Trophoblast cell (in vitro differentiated cells and primary cell): Measurements from ENCODE around the gene GTF2IRD2.
"Not testable (repeated sequence)": the region's sequence is repeated elsewhere in the genome, so short reads cannot be mapped to it uniquely, and the experiment has no call there.

ENCODE experiments used
- DNase-seq, 2 donors: peaks; one replicate each; pipeline ENCODE4 v3.0.0-alpha.2; 2016
- H2AFZ ChIP-seq: 2 replicates; pipeline ENCODE4 v1.6.1; 2013; ENCODE audit warnings: low read length, moderate library complexity, mild to moderate bottlenecking; ENCODE audit not compliant: insufficient read depth, poor library complexity
- H2AK5ac ChIP-seq: 2 replicates; pipeline ENCODE4 v1.6.1; 2013; ENCODE audit warnings: mild to moderate bottlenecking, low read length
- H2BK120ac ChIP-seq: 2 replicates; pipeline ENCODE4 v1.6.1; 2013; ENCODE audit warnings: low read length, mild to moderate bottlenecking, moderate library complexity; ENCODE audit not compliant: insufficient read depth, poor library complexity
- H2BK12ac ChIP-seq: 2 replicates; pipeline ENCODE4 v1.6.1; 2013; ENCODE audit warnings: mild to moderate bottlenecking, low read length, moderate library complexity
- H2BK5ac ChIP-seq: 2 replicates; pipeline ENCODE4 v1.6.1; 2013; ENCODE audit warnings: low read length, low read depth, moderate library complexity, mild to moderate bottlenecking; ENCODE audit not compliant: poor library complexity
- H3K14ac ChIP-seq: 2 replicates; pipeline ENCODE4 v1.6.1; 2013; ENCODE audit warnings: mild to moderate bottlenecking, low read length
- H3K18ac ChIP-seq: 2 replicates; pipeline ENCODE4 v1.6.1; 2013; ENCODE audit warnings: mild to moderate bottlenecking, low read length
- H3K23ac ChIP-seq: 2 replicates; pipeline ENCODE4 v1.6.1; 2013; ENCODE audit warnings: low read length
- H3K27ac ChIP-seq: 2 replicates; pipeline ENCODE4 v1.5.1; 2013; ENCODE audit warnings: low read depth, mild to moderate bottlenecking, inconsistent platforms, low read length, moderate library complexity
- H3K27me3 ChIP-seq: 2 replicates; pipeline ENCODE4 v1.6.1; 2013; ENCODE audit warnings: inconsistent platforms, mild to moderate bottlenecking, low read length, moderate library complexity; ENCODE audit not compliant: insufficient read depth
- H3K36me3 ChIP-seq, 2 experiments: 1 replicate in 1 of 2; 2 replicates in 1 of 2; pipeline ENCODE4 v1.6.1; 2013; ENCODE audit warnings: low read length in 2 of 2, mild to moderate bottlenecking in 2 of 2, moderate library complexity in 1 of 2; ENCODE audit not compliant: insufficient read depth in 2 of 2, control insufficient read depth in 1 of 2
- H3K4ac ChIP-seq: 2 replicates; pipeline ENCODE4 v1.6.1; 2013; ENCODE audit warnings: low read depth, mild to moderate bottlenecking, low read length, moderate library complexity
- H3K4me1 ChIP-seq, 2 experiments: 1 replicate in 1 of 2; 2 replicates in 1 of 2; pipeline ENCODE4 v1.6.1; 2013; ENCODE audit warnings: low read length in 2 of 2, mild to moderate bottlenecking in 2 of 2, moderate library complexity in 1 of 2; ENCODE audit not compliant: insufficient read depth in 2 of 2, control insufficient read depth in 1 of 2
- H3K4me2 ChIP-seq: 2 replicates; pipeline ENCODE4 v1.6.1; 2013; ENCODE audit warnings: inconsistent platforms, mild to moderate bottlenecking, low read length, moderate library complexity
- H3K4me3 ChIP-seq: 2 replicates; pipeline ENCODE4 v1.5.1; 2013; ENCODE audit warnings: mild to moderate bottlenecking, low read depth, low read length, inconsistent platforms
- H3K79me1 ChIP-seq: one replicate; pipeline ENCODE4 v1.6.1; 2013; ENCODE audit warnings: low read length
- H3K79me2 ChIP-seq: 2 replicates; pipeline ENCODE4 v1.6.1; 2013; ENCODE audit warnings: low read length, mild to moderate bottlenecking; ENCODE audit not compliant: control insufficient read depth, insufficient read depth, poor library complexity
- H3K9ac ChIP-seq: 2 replicates; pipeline ENCODE4 v1.6.1; 2013; ENCODE audit warnings: mild to moderate bottlenecking, low read length
- H3K9me3 ChIP-seq: 2 replicates; pipeline ENCODE4 v1.6.1; 2013; ENCODE audit warnings: low read depth, mild to moderate bottlenecking, control low read depth, inconsistent platforms, low read length; ENCODE audit not compliant: insufficient read depth
- H4K12ac ChIP-seq: 2 replicates; pipeline ENCODE4 v1.6.1; 2013; ENCODE audit warnings: low read depth, mild to moderate bottlenecking, low read length, moderate library complexity
- H4K8ac ChIP-seq: 2 replicates; pipeline ENCODE4 v1.6.1; 2013; ENCODE audit warnings: low read depth, mild to moderate bottlenecking, low read length, moderate library complexity
- H4K91ac ChIP-seq: one replicate; pipeline ENCODE4 v1.6.1; 2013; ENCODE audit warnings: low read depth, mild to moderate bottlenecking, low read length, moderate library complexity
- WGBS: extraction: QIAGEN DNeasy Blood & Tissue Kit; methylation state at CpG from one replicate; pipeline ENCODE4 v1.1.7; 2013; ENCODE audit warnings: missing lambda C conversion rate; ENCODE audit not compliant: insufficient read length, insufficient coverage; ENCODE audit errors: extremely low coverage; 5-methylcytosine and 5-hydroxymethylcytosine counted together

GTF2IRD2 gene

DNA sequence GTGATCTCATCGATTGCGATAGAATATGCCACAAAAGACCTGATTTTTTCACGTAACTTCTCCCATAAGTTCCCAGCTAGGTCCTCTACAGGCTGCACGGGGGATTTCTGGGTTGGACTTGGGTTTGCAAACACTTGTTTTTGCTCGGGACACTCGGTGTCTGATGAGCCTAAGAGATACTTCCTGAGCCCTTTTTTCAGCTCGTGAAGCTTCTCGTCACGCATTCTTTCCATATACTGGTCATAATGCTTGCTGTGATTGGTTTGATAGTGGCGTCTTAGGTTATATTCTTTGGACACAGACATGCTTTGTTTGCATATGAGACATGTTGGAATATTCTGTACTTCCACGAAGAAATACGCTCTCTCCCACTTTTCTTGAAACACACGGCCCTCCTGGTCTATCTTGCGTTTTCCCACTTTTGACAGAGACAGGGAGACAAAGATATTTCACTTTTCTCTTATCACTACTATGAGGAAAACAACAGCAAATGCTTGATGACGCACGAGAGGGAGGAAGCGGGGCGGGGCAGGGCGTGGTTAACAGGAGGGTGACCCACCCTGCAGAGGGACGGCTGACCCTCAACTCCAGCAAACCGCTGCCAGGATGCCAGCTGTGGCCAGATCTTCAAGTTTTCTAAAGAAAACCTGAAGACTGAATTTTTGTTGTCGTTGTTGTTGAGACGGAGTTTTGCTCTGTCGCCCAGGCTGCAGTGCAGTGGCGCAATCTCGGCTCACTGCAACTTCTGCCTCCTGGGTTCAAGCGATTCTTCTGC, 53.4 kb downstream of the GTF2IRD2 start:
- no CpG with 5 or more reads among the region's 27 CpGs for WGBS
- H3K27ac ChIP-seq, H3K36me3 ChIP-seq: not testable (repeated sequence)

GRCh38 chr7:74789200-74789736, 62.1 kb downstream of the GTF2IRD2 start:
- not testable (repeated sequence) for H3K9me3 ChIP-seq, H3K27me3 ChIP-seq, DNase-seq, H4K8ac ChIP-seq, H3K4me3 ChIP-seq, H3K14ac ChIP-seq, H4K12ac ChIP-seq, H3K23ac ChIP-seq, H2BK120ac ChIP-seq, H2AFZ ChIP-seq, H3K9ac ChIP-seq, H3K79me2 ChIP-seq, H3K4me2 ChIP-seq, H3K27ac ChIP-seq, H3K18ac ChIP-seq, H3K79me1 ChIP-seq, H3K36me3 ChIP-seq, H2BK5ac ChIP-seq, H4K91ac ChIP-seq, H3K4me1 ChIP-seq, H2BK12ac ChIP-seq, H3K4ac ChIP-seq, H2AK5ac ChIP-seq
- WGBS: no CpG with 5 or more reads among the region's 24 CpGs

More for the DNA sequence above, 53.4 kb downstream of the GTF2IRD2 start:
- peak; percentile 5 to 42 for DNase-seq
- H3K4me3 ChIP-seq, H2BK120ac ChIP-seq, H2AFZ ChIP-seq, H2BK12ac ChIP-seq, H3K9me3 ChIP-seq, H3K4ac ChIP-seq, H3K4me2 ChIP-seq, H3K14ac ChIP-seq, H3K9ac ChIP-seq, H4K12ac ChIP-seq, H3K18ac ChIP-seq, H3K4me1 ChIP-seq, H2BK5ac ChIP-seq, H3K79me1 ChIP-seq, H3K79me2 ChIP-seq, H4K8ac ChIP-seq, H3K27me3 ChIP-seq, H3K23ac ChIP-seq, H2AK5ac ChIP-seq, H4K91ac ChIP-seq: not testable (repeated sequence)

- not testable (repeated sequence) for H3K79me1 ChIP-seq, H3K79me2 ChIP-seq, H3K9me3 ChIP-seq, H3K4me1 ChIP-seq, H3K36me3 ChIP-seq, H3K27me3 ChIP-seq, H2BK12ac ChIP-seq, H3K9ac ChIP-seq, H3K4me3 ChIP-seq, H3K4ac ChIP-seq, H3K14ac ChIP-seq, H3K4me2 ChIP-seq, H4K91ac ChIP-seq, H3K27ac ChIP-seq, H2BK5ac ChIP-seq, H2AFZ ChIP-seq, H3K18ac ChIP-seq, H4K12ac ChIP-seq, H2AK5ac ChIP-seq, H2BK120ac ChIP-seq, H3K23ac ChIP-seq, H4K8ac ChIP-seq
- DNase-seq: peak; percentile 83 to 85
- no CpG with 5 or more reads among the region's 82 CpGs for WGBS
These were observed 62.8 kb downstream of the GTF2IRD2 start for GRCh38 chr7:74788369-74789150.

- not testable (repeated sequence) for H3K9ac ChIP-seq, H3K9me3 ChIP-seq, H3K14ac ChIP-seq, H4K91ac ChIP-seq, H3K4me1 ChIP-seq, H3K36me3 ChIP-seq, H4K12ac ChIP-seq, H3K27ac ChIP-seq, H2BK5ac ChIP-seq, H3K79me2 ChIP-seq, H2AK5ac ChIP-seq, H4K8ac ChIP-seq, H3K4me3 ChIP-seq, H3K79me1 ChIP-seq, H3K27me3 ChIP-seq, H3K23ac ChIP-seq, H3K18ac ChIP-seq, DNase-seq, H3K4me2 ChIP-seq, H2BK120ac ChIP-seq, H3K4ac ChIP-seq, H2AFZ ChIP-seq, H2BK12ac ChIP-seq
- no CpG with 5 or more reads among the region's 5 CpGs for WGBS
These were observed 67.8 kb downstream of the GTF2IRD2 start for GRCh38 chr7:74783595-74783994.
